ENCODE data around the gene AHNAK.

The AHNAK gene

DNA sequence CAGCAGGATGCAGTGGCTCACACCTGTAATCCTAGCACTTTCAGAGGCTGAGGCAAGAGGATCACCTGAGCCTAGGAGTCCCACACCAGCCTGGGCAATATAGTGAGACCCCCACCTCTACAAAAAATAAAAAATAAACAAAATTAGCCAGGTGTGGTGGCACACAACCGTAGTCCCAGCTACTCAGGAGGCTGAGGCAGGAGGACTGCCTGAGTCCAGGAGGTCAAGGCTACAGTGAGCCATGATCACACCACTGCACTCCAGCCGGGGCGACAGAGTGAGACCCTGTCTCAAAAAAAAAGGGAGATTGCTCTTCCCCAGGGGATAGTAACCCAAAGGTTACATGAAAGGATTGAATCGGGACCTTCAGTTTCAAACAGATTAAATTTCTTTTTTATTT lies 54.0 kb downstream of the AHNAK start:
- DNase-seq, result no peak

DNA sequence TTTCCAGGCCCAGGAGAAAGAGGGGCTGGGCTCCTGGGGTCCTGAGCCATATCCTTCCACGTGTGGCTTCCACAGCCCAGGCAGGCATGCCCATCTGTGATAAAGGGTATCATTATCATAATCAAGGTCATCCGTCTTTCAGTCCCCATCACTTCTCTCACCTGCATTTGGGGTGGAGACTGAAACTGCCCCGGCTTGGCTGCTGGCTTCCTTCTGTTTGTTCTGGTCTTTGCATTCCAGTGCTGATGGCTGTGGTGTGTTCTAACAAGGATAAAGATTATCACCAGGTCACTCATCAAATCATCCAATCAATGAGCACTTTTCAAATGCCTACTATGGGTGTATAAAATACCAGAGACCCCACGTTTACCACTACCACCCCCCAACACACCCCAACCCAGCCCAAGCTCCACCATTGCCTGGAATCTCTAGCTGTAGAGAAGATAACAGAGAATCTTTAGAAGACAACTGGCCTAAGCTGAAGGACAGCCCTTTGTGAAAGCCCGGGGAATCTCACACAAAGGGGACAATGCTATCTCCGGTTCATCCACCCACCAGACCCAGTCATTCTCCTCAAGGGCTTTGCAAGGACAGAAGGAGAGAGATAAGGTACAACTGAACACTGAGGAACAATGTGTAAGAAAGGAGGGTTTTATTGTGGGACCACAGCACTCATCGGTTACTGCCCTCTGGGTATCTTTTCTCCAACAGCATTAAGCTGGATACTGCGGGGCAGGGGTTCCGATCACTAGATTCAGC lies 54.9 kb downstream of the AHNAK start:
- no peak for DNase-seq

DNA sequence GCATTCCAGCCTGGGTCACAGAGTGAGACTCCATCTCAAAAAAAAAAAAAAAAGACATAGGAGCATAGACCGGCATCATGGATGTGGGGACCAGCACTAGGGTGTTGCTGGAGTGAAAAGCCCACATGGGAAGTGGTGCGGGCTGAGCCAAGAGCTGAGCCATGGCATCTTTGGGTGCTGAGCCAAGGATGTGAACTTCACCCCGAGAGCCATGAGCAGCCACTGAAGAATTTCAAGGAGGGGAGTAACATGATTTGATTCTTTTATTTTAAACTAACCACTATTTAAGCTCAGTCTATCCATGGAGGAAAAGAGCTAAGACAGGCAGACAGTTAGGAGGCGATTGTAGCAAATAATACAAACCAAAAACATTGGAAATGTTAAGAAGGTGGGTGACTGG lies 57.4 kb downstream of the AHNAK start:
- DNase-seq, result no peak

DNA sequence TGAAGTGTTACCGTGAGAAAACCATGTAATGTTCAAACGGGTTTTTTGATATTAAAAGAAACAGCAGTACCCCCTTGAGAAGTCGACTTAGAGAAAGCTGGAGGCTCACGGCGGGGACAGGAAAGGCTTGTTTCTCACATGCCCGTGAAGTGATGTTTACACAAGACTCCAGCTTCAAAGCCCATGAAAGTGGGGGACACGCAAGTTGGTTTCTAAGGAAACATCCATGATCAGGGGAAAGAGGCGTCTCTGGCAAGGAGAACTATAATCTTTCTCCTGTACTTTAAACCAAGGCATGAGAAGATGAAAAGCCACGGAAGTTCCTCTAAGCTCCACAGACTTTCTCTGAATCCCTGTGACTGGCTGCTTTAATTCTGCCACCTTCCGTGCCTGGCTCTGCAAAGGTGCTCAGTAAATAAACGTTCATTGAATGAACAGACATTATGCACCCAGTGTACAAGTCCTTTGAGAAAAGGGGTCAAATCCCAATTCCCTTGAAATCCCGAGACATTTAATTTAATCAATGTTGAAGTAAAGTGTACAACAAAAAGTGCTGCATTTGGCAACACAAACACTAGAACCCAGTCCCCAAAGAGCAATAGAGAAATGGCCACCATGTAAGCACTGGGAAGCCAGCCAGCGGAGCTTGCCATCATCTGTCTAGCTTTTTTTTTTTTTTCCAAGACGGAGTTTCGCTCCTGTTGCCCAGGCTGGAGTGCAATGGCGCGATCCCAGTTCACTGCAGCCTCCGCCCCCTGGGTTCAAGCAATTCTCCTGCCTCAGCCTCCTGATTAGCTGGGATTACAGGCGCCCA lies 58.7 kb downstream of the AHNAK start:
- DNase-seq, result peak; percentile 68

DNA sequence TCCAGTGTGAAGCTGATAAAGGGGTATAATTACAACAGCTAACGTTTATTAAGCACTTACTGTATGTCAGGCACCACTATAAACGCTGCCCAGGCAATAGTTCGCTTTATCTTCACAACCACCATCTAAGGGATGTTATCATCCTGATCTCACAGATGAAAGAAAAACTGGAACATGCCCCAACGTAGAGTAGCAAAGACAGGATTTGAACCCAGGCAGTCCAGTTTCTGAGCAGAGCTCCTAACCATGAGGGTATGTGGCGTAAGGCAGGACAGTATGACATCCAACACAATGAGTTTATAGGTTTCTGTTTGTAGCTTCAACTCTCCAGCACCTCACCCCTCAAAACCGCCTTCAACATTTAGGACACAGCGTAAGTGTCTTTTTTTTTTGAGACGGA lies 59.5 kb downstream of the AHNAK start:
- DNase-seq, result no peak

DNA sequence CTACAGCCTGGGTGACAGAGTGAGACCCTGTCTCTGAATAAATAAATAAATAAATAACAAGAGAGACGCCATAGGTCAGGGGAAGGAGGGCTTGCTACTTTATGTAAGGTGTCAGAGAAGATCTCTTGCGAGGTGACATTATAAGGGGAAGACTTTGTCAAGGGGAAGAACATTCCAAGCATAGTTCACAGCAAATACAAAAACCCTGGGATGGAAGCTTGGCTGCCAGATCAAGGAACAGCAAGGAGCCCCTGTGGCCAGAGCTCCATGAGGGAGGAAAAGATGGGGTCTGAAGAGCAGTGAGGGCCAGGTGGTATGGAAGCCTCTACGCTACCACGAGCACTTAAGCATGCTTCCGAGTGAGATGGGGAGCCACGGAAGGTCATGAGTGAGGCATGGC lies 62.3 kb downstream of the AHNAK start:
- DNase-seq, result no peak

DNA sequence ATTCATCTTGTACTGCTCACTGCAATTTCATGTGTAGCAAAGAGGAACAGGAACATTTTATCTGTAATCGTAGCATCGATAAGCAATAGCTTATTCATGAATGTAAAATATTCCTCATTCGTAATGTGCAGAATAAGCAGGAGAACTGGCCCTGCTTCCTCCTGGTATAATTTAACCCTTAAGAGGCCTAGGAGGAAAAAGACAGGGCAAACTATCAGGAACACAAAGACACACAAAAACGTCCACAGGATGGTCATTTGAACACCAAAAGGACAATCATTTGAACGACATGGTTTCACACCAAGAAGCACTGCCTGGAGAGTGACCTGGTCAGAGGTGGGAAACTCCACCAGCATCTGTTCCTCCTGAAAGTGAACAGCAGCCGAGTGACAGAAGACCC lies 63.9 kb downstream of the AHNAK start:
- no peak for DNase-seq

DNA sequence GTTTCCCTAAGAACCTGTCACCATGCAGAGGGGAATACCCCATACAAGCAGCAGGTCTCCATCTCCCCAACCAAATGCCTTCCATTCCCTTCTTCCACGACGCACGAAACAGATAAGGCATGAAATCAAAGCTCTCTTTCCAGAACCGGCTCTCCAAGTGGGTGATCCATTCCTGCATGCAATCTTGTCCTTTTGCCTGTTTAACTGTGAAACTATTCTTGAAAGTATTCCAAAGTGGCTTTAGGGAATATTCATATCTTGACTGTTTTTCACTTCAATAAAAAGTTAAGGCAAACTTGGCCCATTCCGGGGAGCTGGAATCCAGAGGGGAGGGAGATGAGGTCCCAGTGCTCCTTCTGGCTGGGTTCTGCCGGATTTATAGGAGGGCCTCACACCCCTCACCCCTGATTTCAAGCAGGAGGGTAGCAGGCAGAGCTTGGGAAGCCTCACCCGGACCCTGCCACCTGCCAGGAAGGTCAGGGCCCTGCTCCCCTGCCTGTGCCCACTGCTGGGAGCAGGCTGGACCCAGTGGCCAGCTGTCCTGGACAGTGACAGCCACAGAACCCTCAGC lies 66.9 kb downstream of the AHNAK start:
- DNase-seq, result no peak

DNA sequence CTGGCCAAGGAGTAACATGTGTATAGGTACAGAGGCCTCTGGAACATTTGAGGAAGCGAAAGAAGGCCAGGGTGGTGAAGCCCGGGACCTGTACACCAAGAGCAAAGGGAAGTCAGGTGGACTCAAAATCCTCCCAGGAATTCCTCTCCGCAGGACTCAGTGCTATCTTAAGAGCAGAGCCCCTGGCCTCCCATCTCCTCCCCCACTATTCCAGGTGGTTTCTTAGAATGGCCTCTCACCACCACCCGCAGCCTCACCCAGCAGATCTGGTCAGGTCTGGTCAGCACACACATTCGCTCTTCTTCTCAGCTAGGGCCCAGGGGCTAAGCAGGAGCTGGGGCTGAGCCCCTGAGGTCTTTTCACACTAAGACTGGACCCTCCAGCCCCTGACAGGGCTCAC lies 68.7 kb downstream of the AHNAK start:
- no peak for DNase-seq

DNA sequence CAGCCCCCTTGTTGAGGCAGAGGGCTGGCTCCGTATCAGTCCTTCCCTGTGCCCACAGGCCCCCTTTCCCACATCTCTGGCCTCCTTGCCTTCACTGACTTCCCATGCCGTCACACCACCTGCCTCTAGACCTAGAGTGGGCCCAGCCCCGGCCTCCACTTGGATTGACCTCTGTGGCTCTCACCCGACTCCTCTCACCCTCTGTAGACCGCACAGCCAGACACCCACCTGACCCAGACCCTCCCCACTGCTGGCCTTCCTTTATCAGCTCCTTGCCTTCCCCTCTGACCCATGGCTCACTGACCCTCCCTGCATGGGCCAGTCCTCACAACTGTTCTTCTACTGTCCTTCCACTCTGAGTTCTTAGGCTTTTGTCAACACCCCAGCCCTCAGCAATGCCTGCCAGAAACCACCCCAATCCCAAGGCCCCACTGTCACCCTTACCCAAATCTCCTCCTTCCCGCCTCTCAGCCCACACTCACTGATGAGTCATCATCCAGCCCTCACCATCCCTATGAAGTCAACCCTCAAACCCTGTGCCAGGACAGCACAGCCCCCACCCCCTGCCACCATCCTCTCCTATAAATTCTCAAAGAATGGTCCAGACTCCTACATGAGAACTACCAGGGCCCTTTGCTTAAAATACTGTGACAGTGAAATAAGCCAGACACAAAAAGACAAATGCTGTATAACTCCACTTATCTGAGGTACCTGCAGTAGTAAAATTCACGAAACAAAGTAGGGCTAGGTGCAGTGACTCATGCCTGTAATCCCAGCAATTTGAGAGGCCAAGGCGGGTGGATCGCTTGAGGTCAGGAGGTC lies 74.3 kb downstream of the AHNAK start:
- no peak for DNase-seq

DNA sequence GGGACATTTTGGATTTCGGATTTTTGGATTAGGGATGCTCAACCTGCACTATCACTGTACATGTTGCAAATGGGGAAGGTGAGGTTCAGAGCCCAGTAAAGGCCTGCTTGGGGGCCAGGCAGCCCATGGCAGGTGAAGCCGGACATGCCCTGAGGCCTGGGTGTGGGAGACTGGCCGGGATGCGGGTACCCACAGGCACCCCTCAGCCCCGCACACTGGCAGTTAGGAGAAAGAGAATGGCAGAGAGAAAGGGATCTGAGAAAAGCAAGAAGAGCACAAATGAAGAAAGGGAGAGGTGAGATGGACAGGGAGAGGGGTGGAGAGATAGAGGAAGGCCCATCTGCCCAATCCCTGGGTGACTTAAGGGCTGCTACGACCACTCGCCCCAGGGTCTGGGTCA lies 75.0 kb downstream of the AHNAK start:
- DNase-seq, result no peak

DNA sequence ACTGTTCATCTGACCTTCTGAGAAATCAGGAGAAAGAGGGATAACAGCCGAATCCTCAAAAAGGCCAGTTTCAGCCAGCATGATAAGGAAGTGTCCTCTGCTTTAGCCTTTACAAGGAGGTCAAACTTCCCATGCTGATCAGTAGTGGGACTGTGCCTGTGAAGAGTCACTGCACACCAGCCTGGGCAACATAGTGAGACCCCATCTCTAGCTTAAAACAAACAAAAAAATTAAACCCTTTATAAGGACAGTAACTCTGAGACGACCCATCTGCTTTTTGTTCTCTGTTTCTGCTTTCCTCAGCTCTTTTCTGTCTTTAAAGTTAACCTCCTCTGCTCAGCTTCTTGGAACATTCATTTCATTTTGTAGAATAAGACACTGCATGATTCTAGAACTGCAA lies 78.0 kb downstream of the AHNAK start:
- DNase-seq, result no peak

DNA sequence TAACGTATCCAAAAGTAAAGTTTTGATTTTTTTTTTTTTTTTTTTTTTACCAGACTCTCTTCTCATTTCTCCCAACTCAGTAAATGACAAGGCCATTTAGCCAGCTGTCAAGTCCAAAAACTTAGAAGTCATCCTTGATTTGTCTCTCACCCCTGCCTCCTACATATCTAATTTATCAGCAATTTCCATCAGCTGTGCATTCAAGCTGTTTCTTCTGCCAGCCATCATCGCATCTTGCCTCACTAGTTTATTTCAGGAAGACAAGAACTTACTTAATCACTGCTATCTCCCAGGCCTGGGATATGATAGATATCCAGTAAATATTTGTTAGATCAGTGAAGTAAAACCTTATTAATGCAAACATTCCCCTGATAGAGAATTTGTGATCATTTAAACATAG lies 80.2 kb downstream of the AHNAK start:
- DNase-seq, result no peak

DNA sequence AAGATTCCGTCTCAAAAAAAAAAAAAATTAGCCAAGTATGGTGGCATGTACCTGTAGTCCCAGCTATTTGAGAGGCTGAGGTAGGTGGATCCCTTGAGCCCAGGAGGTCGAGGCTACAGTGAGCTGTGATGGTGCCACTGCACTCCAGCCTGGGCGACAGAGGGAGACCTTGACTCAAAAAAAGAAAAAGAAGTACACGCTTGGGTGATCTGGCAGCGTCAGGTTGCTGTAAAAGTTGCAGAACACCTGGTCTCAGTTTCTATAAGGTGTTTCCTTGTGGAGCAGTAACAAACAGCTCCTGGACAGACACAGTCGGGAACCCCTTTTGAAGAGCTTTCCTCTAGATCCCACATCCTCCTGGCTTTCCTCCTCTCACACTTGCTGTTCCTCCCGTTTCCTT lies 82.0 kb downstream of the AHNAK start:
- DNase-seq, result no peak

DNA sequence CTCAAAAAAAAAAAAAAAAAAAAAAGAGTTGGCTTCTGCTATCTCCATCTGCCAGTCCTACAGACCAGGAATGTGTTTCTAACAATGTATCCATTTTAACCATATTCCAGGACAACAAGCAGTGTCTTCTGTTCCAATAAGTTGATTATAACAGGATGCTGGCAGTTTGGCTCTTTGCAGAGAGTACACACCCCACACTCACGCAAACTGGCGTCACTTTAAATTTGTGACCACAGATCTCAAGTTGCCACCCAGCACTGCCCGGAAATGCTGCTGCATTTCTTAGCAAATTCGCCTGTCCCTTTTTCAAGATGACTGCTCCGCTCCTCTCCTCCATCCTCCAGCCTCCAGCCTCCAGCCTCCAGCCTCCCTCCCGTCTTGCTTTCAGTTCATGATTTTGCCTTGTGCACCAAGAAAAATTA lies 83.5 kb downstream of the AHNAK start:
- no peak for DNase-seq

DNA sequence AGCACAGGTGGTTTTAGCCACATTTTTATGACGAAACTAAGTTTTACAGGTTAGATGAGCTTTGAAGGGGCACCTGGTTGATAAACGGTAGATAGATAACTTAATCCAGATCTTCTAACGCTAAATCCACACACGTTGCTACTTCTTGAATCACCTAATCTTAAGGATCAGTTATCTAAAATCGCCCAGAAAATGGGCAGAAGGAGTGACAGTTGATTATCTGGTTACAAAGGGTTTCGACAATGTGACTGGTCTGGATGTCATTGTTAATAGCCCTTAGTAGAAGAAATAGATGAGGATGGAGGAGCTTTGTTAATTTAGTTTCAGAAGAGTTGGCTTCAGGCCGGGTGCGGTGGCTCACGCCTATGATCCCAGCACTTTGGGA lies 84.1 kb downstream of the AHNAK start:
- no peak for DNase-seq

DNA sequence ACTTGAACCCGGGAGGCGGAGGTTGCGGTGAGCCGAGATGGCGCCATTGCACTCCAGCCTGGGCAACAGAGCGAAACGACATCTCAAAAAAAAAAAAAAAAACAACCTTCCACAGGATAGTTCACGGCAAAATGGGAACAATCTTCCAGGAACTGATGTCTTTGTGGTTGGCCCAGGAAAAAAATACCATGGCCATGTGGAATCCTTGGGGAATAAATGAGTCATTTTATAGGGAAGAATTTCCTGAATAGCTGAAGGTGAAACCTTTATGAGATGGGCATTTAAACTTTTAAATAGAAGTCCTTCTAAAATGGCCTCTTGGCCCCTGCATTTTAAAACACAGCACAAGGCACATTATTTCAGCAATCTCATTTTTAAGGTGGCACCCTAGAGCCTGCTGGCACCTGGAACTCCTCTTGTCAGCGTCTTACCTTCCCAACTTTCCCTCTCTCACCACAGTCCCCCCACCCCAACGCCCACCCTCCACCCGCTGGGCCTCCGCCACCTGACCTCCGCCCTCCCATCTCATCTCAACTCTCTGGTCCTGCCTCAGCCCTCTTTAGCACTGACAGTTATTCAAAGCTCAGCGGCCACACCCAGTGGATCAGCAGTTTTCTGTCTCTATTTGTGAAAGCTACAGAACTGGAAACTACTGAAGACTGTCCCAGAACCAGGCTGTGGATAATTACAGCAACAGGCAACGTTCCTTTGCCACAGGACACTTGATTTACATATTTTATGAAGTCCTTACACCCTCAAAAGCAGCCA lies 84.7 kb downstream of the AHNAK start:
- no peak for DNase-seq

DNA sequence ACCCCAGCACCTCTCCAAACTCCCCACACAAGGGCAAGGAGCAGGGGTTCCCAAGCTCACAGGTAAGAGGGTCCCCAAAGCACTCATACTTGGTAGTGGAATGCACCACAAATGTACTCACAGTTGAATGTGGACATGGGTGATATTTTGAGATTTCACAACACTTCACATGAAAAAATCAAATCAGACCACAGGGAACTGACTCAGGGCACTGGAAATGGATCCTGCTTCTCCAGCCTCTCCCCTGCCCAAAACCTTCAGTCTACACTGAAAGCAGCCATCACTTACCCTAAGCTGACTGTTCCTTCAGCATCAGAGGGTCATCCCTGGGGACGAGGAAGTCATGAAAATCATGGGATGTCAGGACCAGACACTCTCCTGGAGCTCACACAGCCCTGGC lies 87.5 kb downstream of the AHNAK start:
- DNase-seq, result no peak

DNA sequence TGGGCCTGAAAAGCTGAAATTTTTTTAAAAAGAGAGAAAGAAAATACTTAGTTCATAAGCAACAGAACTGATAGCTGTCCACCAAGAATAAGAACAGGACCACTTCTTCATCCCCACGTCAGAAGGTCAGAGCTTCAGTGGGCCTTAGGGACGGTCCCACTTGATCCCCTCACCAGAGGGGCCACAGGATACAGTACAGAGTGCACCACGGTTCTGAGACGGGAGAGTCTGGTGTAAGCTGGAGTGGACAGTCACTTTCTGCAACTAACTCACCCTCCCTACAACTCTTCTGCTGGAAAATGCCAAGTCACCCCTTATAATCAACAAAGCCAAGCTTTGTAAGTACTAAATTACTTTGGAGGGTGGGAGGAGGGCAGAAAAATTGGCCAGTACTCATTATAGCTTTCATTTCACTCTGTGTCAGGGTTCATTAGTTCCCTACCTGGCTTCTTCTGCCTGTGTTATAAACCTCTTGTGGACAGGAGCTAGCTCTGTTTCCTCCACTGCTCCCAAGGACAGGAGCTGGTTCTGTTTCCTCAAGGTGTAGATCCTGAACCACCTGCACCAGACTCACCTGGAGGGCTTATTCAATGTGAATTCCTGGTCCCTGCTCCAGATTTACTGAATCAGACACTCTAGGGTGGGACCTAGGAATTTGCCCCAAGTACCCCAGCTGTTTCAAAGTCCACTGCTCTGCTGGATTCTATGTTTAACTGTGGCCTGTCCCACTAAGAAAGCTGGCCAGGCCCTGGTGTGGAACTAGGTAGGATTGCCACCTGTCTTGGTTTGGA lies 88.2 kb downstream of the AHNAK start:
- DNase-seq, result no peak

DNA sequence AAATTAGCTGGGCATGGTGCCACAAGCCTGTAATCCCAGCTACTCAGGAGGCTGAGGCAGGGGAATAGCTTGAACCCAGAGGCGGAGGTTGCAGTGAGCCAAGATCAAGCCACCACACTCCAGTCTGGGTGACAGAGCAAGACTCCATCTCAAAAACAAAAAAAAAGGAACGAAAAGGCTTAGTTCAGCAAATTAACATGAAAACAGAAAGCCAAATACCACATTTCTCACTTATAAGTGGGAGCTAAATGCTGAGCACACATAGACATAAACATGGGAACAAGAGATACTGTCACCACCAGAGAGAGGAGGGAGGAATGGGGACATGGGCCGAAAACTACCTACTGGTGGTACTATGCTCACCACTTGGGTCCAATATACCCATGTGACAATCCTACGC lies 89.1 kb downstream of the AHNAK start:
- DNase-seq, result no peak

DNA sequence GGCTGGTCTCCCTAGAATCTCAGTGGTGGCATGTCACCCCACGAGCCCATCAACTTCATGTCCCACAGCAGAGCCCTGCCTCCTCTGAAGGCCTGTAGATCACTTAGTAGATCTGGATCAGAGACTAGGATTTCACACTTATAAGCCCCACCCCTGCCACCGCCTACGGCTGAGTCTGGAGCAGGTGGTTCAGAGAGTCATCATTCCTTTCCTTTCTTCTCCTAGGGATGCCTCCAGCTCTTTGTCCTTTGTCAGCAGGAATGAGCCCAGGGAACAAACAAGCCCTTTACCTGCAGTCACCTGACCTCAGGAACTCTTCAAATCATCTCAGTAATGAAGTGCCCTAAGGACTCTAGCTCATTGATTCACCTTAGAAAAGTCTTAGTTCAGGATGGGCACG lies 90.0 kb downstream of the AHNAK start:
- DNase-seq, result no peak
